Osteoblast (primary cell): ENCODE data around the gene RHOA. TPM values are rescaled to one million over a fixed set of nuclear protein-coding genes. Genes with fewer than 3 reads are reported as not detected.

ENCODE experiments used
- DNase-seq: peaks from one replicate; pipeline ENCODE4 v3.0.0; 2011; ENCODE audit warnings: low spot score, mixed read lengths; ENCODE audit not compliant: insufficient read length; ENCODE audit errors: missing footprints
- H2AFZ ChIP-seq: 2 replicates; pipeline ENCODE4 v1.6.0; 2011; ENCODE audit warnings: mild to moderate bottlenecking, low read length
- H3K27ac ChIP-seq: 2 replicates; pipeline ENCODE4 v1.5.1; 2011; ENCODE audit warnings: mild to moderate bottlenecking, low read depth, low read length, moderate library complexity
- H3K27me3 ChIP-seq: 2 replicates; pipeline ENCODE4 v1.6.0; 2012; ENCODE audit warnings: mild to moderate bottlenecking, control low read depth, inconsistent platforms, low read length, moderate library complexity; ENCODE audit not compliant: insufficient read depth
- H3K36me3 ChIP-seq: 2 replicates; pipeline ENCODE4 v1.5.1; 2011; ENCODE audit warnings: mild to moderate bottlenecking, low read length, control low read depth, moderate library complexity; ENCODE audit not compliant: insufficient read depth
- H3K4me1 ChIP-seq: 2 replicates; pipeline ENCODE4 v1.5.1; 2011; ENCODE audit warnings: mild to moderate bottlenecking, low read length, control low read depth, moderate library complexity; ENCODE audit not compliant: insufficient read depth
- H3K4me2 ChIP-seq: 2 replicates; pipeline ENCODE4 v1.6.0; 2011; ENCODE audit warnings: mild to moderate bottlenecking, low read length; ENCODE audit not compliant: insufficient read depth
- H3K4me3 ChIP-seq: fragments of 200-600 bp; sonication (generic); 3 replicates; pipeline ENCODE4 v1.5.1; 2012; ENCODE audit warnings: mild to moderate bottlenecking, low read length, inconsistent platforms; ENCODE audit not compliant: insufficient read depth
- H3K79me2 ChIP-seq: 2 replicates; pipeline ENCODE4 v1.6.0; 2012; ENCODE audit warnings: mild to moderate bottlenecking, low read length, control low read depth, inconsistent platforms; ENCODE audit not compliant: insufficient read depth
- H3K9me3 ChIP-seq: 2 replicates; pipeline ENCODE4 v1.5.1; 2011; ENCODE audit warnings: low read depth, low read length, control low read depth
- H4K20me1 ChIP-seq: 2 replicates; pipeline ENCODE4 v1.6.0; 2012; ENCODE audit warnings: mild to moderate bottlenecking, low read length, control low read depth; ENCODE audit not compliant: insufficient read depth
- total RNA-seq: library from RNA; depleted of rRNA; stranded (reverse); fragments of >200 nt; gene quantifications from 2 replicates; pipeline ENCODE4 v1.2.3, GENCODE V29; 2012
- TF ChIP-seq, protein P1 (sequence below): IDR thresholded peaks from 2 replicates; pipeline ENCODE4 v1.5.1; 2011; ENCODE audit warnings: mild to moderate bottlenecking, low read depth, low read length, moderate library complexity; ENCODE audit errors: extremely low read depth

Gene RHOA
- total RNA-seq, 1 donor: 899 TPM

DNA sequence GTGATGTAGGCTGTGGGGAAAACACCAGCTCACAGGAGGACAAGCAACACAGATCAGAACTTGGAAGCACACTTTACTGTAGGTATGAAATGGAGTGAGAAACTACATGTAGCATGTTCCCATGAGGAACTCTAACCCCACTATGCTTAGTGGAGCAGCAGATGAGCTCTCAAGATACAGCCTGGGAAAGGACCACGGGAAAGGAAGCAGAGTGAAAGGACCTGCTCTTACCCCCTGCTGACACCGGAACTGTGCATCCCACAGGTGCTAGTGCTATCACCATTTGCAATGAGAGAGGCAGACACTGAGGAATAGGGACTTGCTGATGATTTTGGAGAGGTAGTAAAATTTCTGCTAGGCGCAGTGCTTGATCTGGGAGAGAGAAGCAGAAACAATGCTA is 100.5 kb downstream of the RHOA start:
- no peak for DNase-seq
- Histone ChIP-seq H3K79me2 (peaks cover 7% of the 10 kb centered on the region), H4K20me1 (peaks cover 5% of the 10 kb centered on the region), H3K27ac (no peak overlapping the region), H3K36me3 (peaks cover 41% of the 10 kb centered on the region), H3K27me3 (no peaks in the 10 kb centered on the region), H3K9me3 (no peaks in the 10 kb centered on the region), H2AFZ (no peak overlapping the region), H3K4me2 (no peak overlapping the region), H3K4me3 (no peak overlapping the region), H3K4me1 (peaks cover 7% of the 10 kb centered on the region)
- TF ChIP-seq, protein P1, sequence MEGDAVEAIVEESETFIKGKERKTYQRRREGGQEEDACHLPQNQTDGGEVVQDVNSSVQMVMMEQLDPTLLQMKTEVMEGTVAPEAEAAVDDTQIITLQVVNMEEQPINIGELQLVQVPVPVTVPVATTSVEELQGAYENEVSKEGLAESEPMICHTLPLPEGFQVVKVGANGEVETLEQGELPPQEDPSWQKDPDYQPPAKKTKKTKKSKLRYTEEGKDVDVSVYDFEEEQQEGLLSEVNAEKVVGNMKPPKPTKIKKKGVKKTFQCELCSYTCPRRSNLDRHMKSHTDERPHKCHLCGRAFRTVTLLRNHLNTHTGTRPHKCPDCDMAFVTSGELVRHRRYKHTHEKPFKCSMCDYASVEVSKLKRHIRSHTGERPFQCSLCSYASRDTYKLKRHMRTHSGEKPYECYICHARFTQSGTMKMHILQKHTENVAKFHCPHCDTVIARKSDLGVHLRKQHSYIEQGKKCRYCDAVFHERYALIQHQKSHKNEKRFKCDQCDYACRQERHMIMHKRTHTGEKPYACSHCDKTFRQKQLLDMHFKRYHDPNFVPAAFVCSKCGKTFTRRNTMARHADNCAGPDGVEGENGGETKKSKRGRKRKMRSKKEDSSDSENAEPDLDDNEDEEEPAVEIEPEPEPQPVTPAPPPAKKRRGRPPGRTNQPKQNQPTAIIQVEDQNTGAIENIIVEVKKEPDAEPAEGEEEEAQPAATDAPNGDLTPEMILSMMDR: no peak

DNA sequence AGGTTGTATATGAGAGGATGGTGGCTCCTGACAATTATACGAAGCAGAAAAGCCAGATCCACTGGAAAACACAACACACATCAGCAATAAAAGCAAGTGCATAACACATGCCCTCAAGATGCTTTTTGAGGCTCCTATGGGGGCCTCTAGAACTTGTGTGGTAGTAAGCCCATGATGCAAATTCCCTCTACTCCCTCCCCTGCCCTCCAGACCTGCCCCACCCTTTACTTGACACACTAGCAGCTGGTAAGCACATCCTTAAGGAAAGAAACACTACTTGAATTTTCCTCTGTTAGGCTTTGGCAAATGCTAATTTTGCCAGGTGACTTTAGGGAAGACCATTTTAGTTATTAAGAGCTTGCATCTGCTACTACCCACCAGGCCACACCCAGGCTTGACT is 101.1 kb downstream of the RHOA start:
- peaks cover 5% of the 10 kb centered on the region for H4K20me1 ChIP-seq
- H3K4me1 ChIP-seq: peaks cover 7% of the 10 kb centered on the region
- H3K9me3 ChIP-seq: no peaks in the 10 kb centered on the region
- TF ChIP-seq, protein P1: no peak
- peaks cover 9% of the 10 kb centered on the region for H3K79me2 ChIP-seq
- no peak overlapping the region for H3K4me2 ChIP-seq
- H3K36me3 ChIP-seq: peaks cover 45% of the 10 kb centered on the region
- H3K27me3 ChIP-seq: no peaks in the 10 kb centered on the region
- DNase-seq: no peak
- H3K27ac ChIP-seq: no peak overlapping the region
- H2AFZ ChIP-seq: no peak overlapping the region
- no peak overlapping the region for H3K4me3 ChIP-seq

Other genes starting within 250 kb of the RHOA start
- 19.2 and 22.8 TPM in 2 replicates for gene CCDC71, start 245.6 kb downstream of the RHOA start, total RNA-seq
- gene KLHDC8B, start 240.4 kb downstream of the RHOA start, total RNA-seq: 16.6 and 18.3 TPM in 2 replicates
- 1.8 and 3.6 TPM in 2 replicates for gene C3orf62, start 134.7 kb downstream of the RHOA start, total RNA-seq
- gene USP4, start 71.9 kb downstream of the RHOA start, total RNA-seq: 20.3 and 22.1 TPM in 2 replicates
- 174 and 183 TPM in 2 replicates for gene GPX1, start 53.6 kb downstream of the RHOA start, total RNA-seq
- gene TCTA, start 447 bp upstream of the RHOA start, total RNA-seq: 35.8 and 37.4 TPM in 2 replicates
- 1.1 and 1.2 TPM in 2 replicates for gene AMT, start 10.5 kb upstream of the RHOA start, total RNA-seq
- 3.8 and 4.7 TPM in 2 replicates for gene NICN1, start 17.3 kb upstream of the RHOA start, total RNA-seq
- gene DAG1, start 58.3 kb upstream of the RHOA start, total RNA-seq: 55.4 and 58.3 TPM in 2 replicates
- under 0.01 and 0.29 TPM in 2 replicates for gene BSN, start 142.5 kb upstream of the RHOA start, total RNA-seq